DND-41 (cell line): ENCODE data around the gene BRSK2.

Experiments
- ATAC-seq: fragments of 200-7000 bp; cut with Tn5 transposase; 3 replicates; pipeline ENCODE4 v1.9.1; 2021; ENCODE audit warnings: low read depth; ENCODE audit not compliant: insufficient read depth
- DNase-seq: peaks from one replicate; pipeline ENCODE4 v3.0.0-alpha.2; 2020
- H2AFZ ChIP-seq: 2 replicates; pipeline ENCODE4 v1.6.0; 2012; ENCODE audit warnings: low read depth, low read length
- H3K27ac ChIP-seq: 2 replicates; pipeline ENCODE4 v1.5.1; 2012; ENCODE audit warnings: low read length, inconsistent platforms
- H3K27me3 ChIP-seq: fragments of 200-600 bp; sonication (generic); 2 replicates; pipeline ENCODE4 v1.6.0; 2012; ENCODE audit warnings: low read length, mild to moderate bottlenecking, inconsistent platforms; ENCODE audit not compliant: insufficient read depth, poor library complexity
- H3K36me3 ChIP-seq: 2 replicates; pipeline ENCODE4 v1.5.1; 2012; ENCODE audit warnings: low read length, inconsistent platforms; ENCODE audit not compliant: insufficient read depth
- H3K4me1 ChIP-seq: 2 replicates; pipeline ENCODE4 v1.5.1; 2012; ENCODE audit warnings: mild to moderate bottlenecking, low read length; ENCODE audit not compliant: insufficient read depth
- H3K4me2 ChIP-seq: 2 replicates; pipeline ENCODE4 v1.6.0; 2012; ENCODE audit warnings: mild to moderate bottlenecking, moderate library complexity, low read length, inconsistent platforms; ENCODE audit not compliant: insufficient read depth
- H3K4me3 ChIP-seq, 2 experiments: fragments of 200-600 bp in 1 of 2; shearing (Covaris generic) in 1 of 2; 2 replicates each; pipeline ENCODE4 v1.5.1; 2012 to 2016; ENCODE audit warnings: inconsistent platforms in 2 of 2, low read length in 2 of 2, mild to moderate bottlenecking in 2 of 2, low read depth in 1 of 2, moderate library complexity in 1 of 2
- H3K79me2 ChIP-seq: 2 replicates; pipeline ENCODE4 v1.6.0; 2012; ENCODE audit warnings: low read length, inconsistent platforms; ENCODE audit not compliant: insufficient read depth
- H3K9ac ChIP-seq: 2 replicates; pipeline ENCODE4 v1.6.0; 2012; ENCODE audit warnings: low read depth, mild to moderate bottlenecking, inconsistent platforms, low read length, moderate library complexity
- H3K9me3 ChIP-seq: 2 replicates; pipeline ENCODE4 v1.5.1; 2012; ENCODE audit warnings: low read length, moderate library complexity, mild to moderate bottlenecking, inconsistent platforms; ENCODE audit not compliant: insufficient read depth, severe bottlenecking
- H4K20me1 ChIP-seq: 2 replicates; pipeline ENCODE4 v1.6.0; 2012; ENCODE audit warnings: low read length; ENCODE audit not compliant: insufficient read depth
- CTCF ChIP-seq: IDR thresholded peaks from 2 replicates; pipeline ENCODE4 v1.5.1; 2012; ENCODE audit warnings: borderline replicate concordance, low read length, moderate library complexity, mild to moderate bottlenecking; ENCODE audit not compliant: poor library complexity, severe bottlenecking; ENCODE audit errors: extremely low read depth
- EZH2 ChIP-seq: IDR thresholded peaks from 3 replicates; pipeline ENCODE4 v1.6.1; 2012; ENCODE audit warnings: borderline replicate concordance, low read depth, mild to moderate bottlenecking, moderate library complexity, low read length, inconsistent platforms; ENCODE audit not compliant: severe bottlenecking

The BRSK2 gene

GRCh38 chr11:1487091-1487850 lies 97.5 kb downstream of the BRSK2 start:
- H3K9ac ChIP-seq: no peak overlapping the region
- H3K27ac ChIP-seq: no peak overlapping the region
- no peaks in the 10 kb centered on the region for H3K9me3 ChIP-seq
- H2AFZ ChIP-seq: no peak overlapping the region
- H3K79me2 ChIP-seq: peaks cover 90% of the 10 kb centered on the region
- H3K27me3 ChIP-seq: no peaks in the 10 kb centered on the region
- TF ChIP-seq CTCF (no peak), EZH2 (no peak)
- DNase-seq (no peak), ATAC-seq (no peak)
- no peaks in the 10 kb centered on the region for H3K36me3 ChIP-seq
- H3K4me3 ChIP-seq: no peak overlapping the region
- H3K4me2 ChIP-seq: no peak overlapping the region
- H3K4me1 ChIP-seq: no peaks in the 10 kb centered on the region
- H4K20me1 ChIP-seq: peaks cover 79% of the 10 kb centered on the region

GRCh38 chr11:1487851-1488574 lies 98.3 kb downstream of the BRSK2 start:
- no peaks in the 10 kb centered on the region for H3K9me3 ChIP-seq
- no peak overlapping the region for H3K4me2 ChIP-seq
- no peak overlapping the region for H3K4me3 ChIP-seq
- no peaks in the 10 kb centered on the region for H3K27me3 ChIP-seq
- H3K36me3 ChIP-seq: no peaks in the 10 kb centered on the region
- no peak overlapping the region for H3K9ac ChIP-seq
- H3K27ac ChIP-seq: no peak overlapping the region
- TF ChIP-seq CTCF (no peak), EZH2 (no peak)
- H3K4me1 ChIP-seq: no peaks in the 10 kb centered on the region
- no peak overlapping the region for H2AFZ ChIP-seq
- DNase-seq (no peak), ATAC-seq (peak; percentile 54; the same call in 1 of the 3 replicates)
- H3K79me2 ChIP-seq: peaks cover 92% of the 10 kb centered on the region
- peaks cover 79% of the 10 kb centered on the region for H4K20me1 ChIP-seq

GRCh38 chr11:1488575-1489180 lies 98.9 kb downstream of the BRSK2 start:
- TF ChIP-seq EZH2: no peak
- no peak for TF ChIP-seq CTCF
- no peak overlapping the region for H3K9ac ChIP-seq
- no peaks in the 10 kb centered on the region for H3K27me3 ChIP-seq
- no peak overlapping the region for H2AFZ ChIP-seq
- no peak overlapping the region for H3K4me2 ChIP-seq
- peaks cover 72% of the 10 kb centered on the region for H4K20me1 ChIP-seq
- no peaks in the 10 kb centered on the region for H3K36me3 ChIP-seq
- DNase-seq: no peak
- H3K4me1 ChIP-seq: no peaks in the 10 kb centered on the region
- H3K9me3 ChIP-seq: no peaks in the 10 kb centered on the region
- H3K79me2 ChIP-seq: peaks cover 92% of the 10 kb centered on the region
- H3K4me3 ChIP-seq: no peak overlapping the region
- H3K27ac ChIP-seq: no peak overlapping the region
- no peak for ATAC-seq
